SK-N-SH (cell line): ENCODE results near the gene RAP1GAP. TPM values are rescaled to one million over a fixed set of nuclear protein-coding genes. Genes with fewer than 3 reads are reported as not detected.

Experiments
- CTCF ChIA-PET: fragments of 300-600, 350-600 bp; formaldehyde crosslinking; extraction: SDS; loops from one replicate; lab custom pipeline; 2021; lab: Yijun Ruan, JAX
- POLR2A ChIA-PET: fragments of 350-600 bp; sonication (Branson Sonifier 250); formaldehyde crosslinking; extraction: SDS; loops from one replicate; lab custom pipeline; 2020; ENCODE audit warnings: antibody characterized with exemption, inconsistent platforms; lab: Yijun Ruan, JAX
- DNase-seq: peaks from one replicate; pipeline ENCODE4 v3.0.0; 2012
- H2AFZ ChIP-seq: fragments of 200-600 bp; sonication (generic); 2 replicates; pipeline ENCODE4 v1.8.1; 2016; ENCODE audit warnings: antibody characterized with exemption, mild to moderate bottlenecking, low read depth
- H3F3A ChIP-seq: fragments of 200-600 bp; sonication (generic); replicated peaks from 2 replicates; pipeline ENCODE3; 2016; ENCODE audit warnings: antibody characterized with exemption, mild to moderate bottlenecking; ENCODE audit not compliant: insufficient read depth
- H3K27ac ChIP-seq, 2 experiments: fragments of 200-500 bp in 1 of 2; fragments of 200-600 bp in 1 of 2; sonication (Bioruptor generic) in 1 of 2; sonication (generic), shearing (Covaris generic) in 1 of 2; 2 replicates each; pipeline versions ENCODE4 v1.5.1 to v1.6.1; 2014 to 2016; ENCODE audit warnings: low read depth in 2 of 2, inconsistent platforms in 1 of 2, low read length in 1 of 2, mild to moderate bottlenecking in 1 of 2, mixed read lengths in 1 of 2
- H3K27me3 ChIP-seq: fragments of 200-600 bp; sonication (generic), shearing (Covaris generic); 2 replicates; pipeline ENCODE4 v1.6.1; 2016; ENCODE audit warnings: mixed run types; ENCODE audit not compliant: insufficient read depth
- H3K36me3 ChIP-seq, 2 experiments: fragments of 200-500 bp in 1 of 2; fragments of 200-600 bp in 1 of 2; sonication (Bioruptor generic) in 1 of 2; sonication (generic) in 1 of 2; replicated peaks in 1 of 2; 2 replicates each; pipeline versions ENCODE3 to v1.5.1; 2014 to 2016; ENCODE audit warnings: low read length in 1 of 2, mild to moderate bottlenecking in 1 of 2; ENCODE audit not compliant: insufficient read depth in 2 of 2, control insufficient read depth in 1 of 2
- H3K4me1 ChIP-seq, 2 experiments: fragments of 200-500 bp in 1 of 2; fragments of 200-600 bp in 1 of 2; sonication (Bioruptor generic) in 1 of 2; sonication (generic), shearing (Covaris generic) in 1 of 2; 2 replicates each; pipeline versions ENCODE4 v1.5.1 to v1.6.1; 2014 to 2016; ENCODE audit warnings: low read depth in 1 of 2, low read length in 1 of 2, mixed run types in 1 of 2; ENCODE audit not compliant: insufficient read depth in 2 of 2, control insufficient read depth in 1 of 2
- H3K4me2 ChIP-seq: fragments of 200-600 bp; sonication (generic), shearing (Covaris generic); 2 replicates; pipeline ENCODE4 v1.6.1; 2017; ENCODE audit warnings: mixed run types
- H3K4me3 ChIP-seq, 2 experiments: fragments of 200-500 bp in 1 of 2; fragments of 200-600 bp in 1 of 2; sonication (Bioruptor generic) in 1 of 2; sonication (generic), shearing (Covaris generic) in 1 of 2; 2 replicates each; pipeline versions ENCODE4 v1.5.1 to v1.8.1; 2014 to 2016; ENCODE audit warnings: low read depth in 2 of 2, inconsistent platforms in 1 of 2, low read length in 1 of 2, mild to moderate bottlenecking in 1 of 2, mixed read lengths in 1 of 2, moderate library complexity in 1 of 2
- H3K79me2 ChIP-seq: fragments of 200-600 bp; sonication (generic); 2 replicates; pipeline ENCODE4 v1.8.1; 2017; ENCODE audit warnings: mild to moderate bottlenecking; ENCODE audit not compliant: insufficient read depth
- H3K9ac ChIP-seq: fragments of 200-600 bp; sonication (generic); 2 replicates; pipeline ENCODE4 v1.6.1; 2017; ENCODE audit warnings: mixed run types
- H3K9me2 ChIP-seq: fragments of 200-600 bp; sonication (generic); 2 replicates; pipeline ENCODE4 v1.6.1; 2017; ENCODE audit warnings: mixed run types
- H3K9me3 ChIP-seq: fragments of 200-600 bp; sonication (generic); 2 replicates; pipeline ENCODE4 v1.6.1; 2017; ENCODE audit warnings: mixed run types, mild to moderate bottlenecking, moderate library complexity
- H4K20me1 ChIP-seq: fragments of 200-600 bp; sonication (generic); 2 replicates; pipeline ENCODE4 v1.6.1; 2017; ENCODE audit warnings: mild to moderate bottlenecking, mixed run types; ENCODE audit not compliant: insufficient read depth
- ELF1 ChIP-seq: IDR thresholded peaks from 2 replicates; pipeline ENCODE4 v1.4.0; 2012
- EP300 ChIP-seq, 2 experiments: IDR thresholded peaks; 2 replicates each; pipeline versions ENCODE4 v1.4.0 to v1.6.1; 2012; ENCODE audit warnings: borderline replicate concordance in 1 of 2, low read depth in 1 of 2, low read length in 1 of 2
- GABPA ChIP-seq: IDR thresholded peaks from 2 replicates; pipeline ENCODE4 v1.4.0; 2012; ENCODE audit warnings: low read depth, mild to moderate bottlenecking
- MAX ChIP-seq: IDR thresholded peaks from 2 replicates; pipeline ENCODE4 v1.4.0; 2012; ENCODE audit warnings: low read depth
- MXI1 ChIP-seq: IDR thresholded peaks from 2 replicates; pipeline ENCODE4 v1.6.1; 2012; ENCODE audit warnings: mild to moderate bottlenecking, low read depth, low read length, improper control_type of control experiment
- POLR2AphosphoS5 ChIP-seq: IDR thresholded peaks from 2 replicates; pipeline ENCODE4 v1.6.1; 2012; ENCODE audit warnings: low read depth, low read length
- RFX5 ChIP-seq: IDR thresholded peaks from 2 replicates; pipeline ENCODE4 v1.6.1; 2012; ENCODE audit warnings: mild to moderate bottlenecking, improper control_type of control experiment, low read length
- RXRA ChIP-seq: IDR thresholded peaks from 2 replicates; pipeline ENCODE4 v1.4.0; 2012; ENCODE audit warnings: low read depth, mild to moderate bottlenecking, borderline replicate concordance
- SMC3 ChIP-seq: IDR thresholded peaks from 2 replicates; pipeline ENCODE4 v1.6.1; 2012; ENCODE audit warnings: low read depth, low read length, improper control_type of control experiment
- TAF1 ChIP-seq: IDR thresholded peaks from 2 replicates; pipeline ENCODE4 v1.6.1; 2012; ENCODE audit warnings: low read depth, mild to moderate bottlenecking, low read length, moderate library complexity, borderline replicate concordance
- TCF12 ChIP-seq: IDR thresholded peaks from 2 replicates; pipeline ENCODE4 v1.4.0; 2012
- TEAD4 ChIP-seq: IDR thresholded peaks from 2 replicates; pipeline ENCODE4 v1.4.0; 2012; ENCODE audit warnings: mild to moderate bottlenecking, borderline replicate concordance; ENCODE audit not compliant: insufficient read depth
- YY1 ChIP-seq: IDR thresholded peaks from 2 replicates; pipeline ENCODE4 v1.4.0; 2012; ENCODE audit warnings: low read depth, mild to moderate bottlenecking
- ZBTB33 ChIP-seq: IDR thresholded peaks from 2 replicates; pipeline ENCODE4 v1.4.0; 2012; ENCODE audit warnings: low read depth, borderline replicate concordance
- WGBS: methylation state at CpG from one replicate; pipeline ENCODE4 v1.1.6; 2017; ENCODE audit warnings: low lambda C conversion rate; 5-methylcytosine and 5-hydroxymethylcytosine counted together
- polyA plus RNA-seq, 3 experiments: library from polyadenylated mRNA; depleted of rRNA; stranded (reverse); fragments of >200 nt; gene quantifications; 2 replicates each; pipeline ENCODE4 v1.2.3, GENCODE V29; 2012
- TF ChIP-seq, protein P1 (sequence below): IDR thresholded peaks from 2 replicates; pipeline ENCODE4 v1.6.1; 2012; ENCODE audit warnings: mild to moderate bottlenecking, low read depth, low read length, moderate library complexity
- TF ChIP-seq, protein P2 (sequence below): fragments of 150-350 bp; IDR thresholded peaks from 2 replicates; pipeline ENCODE4 v1.6.1; 2017; ENCODE audit warnings: antibody characterized with exemption, low read length, low read depth, borderline replicate concordance

Gene RAP1GAP
- polyA plus RNA-seq, 1 of the 3 experiments (the other 2 are of a cell fraction) = 0.99 TPM

GRCh38 chr1:21689661-21690372, 20.7 kb upstream of the RAP1GAP start:
- CTCF ChIA-PET = interaction anchor here (0.6 to 1.1 kb wide), 3 partner anchors 13 to 193 kb away, joined by 3 read pairs; no protein-coding TSS in a partner anchor
- no peak for DNase-seq

DNA sequence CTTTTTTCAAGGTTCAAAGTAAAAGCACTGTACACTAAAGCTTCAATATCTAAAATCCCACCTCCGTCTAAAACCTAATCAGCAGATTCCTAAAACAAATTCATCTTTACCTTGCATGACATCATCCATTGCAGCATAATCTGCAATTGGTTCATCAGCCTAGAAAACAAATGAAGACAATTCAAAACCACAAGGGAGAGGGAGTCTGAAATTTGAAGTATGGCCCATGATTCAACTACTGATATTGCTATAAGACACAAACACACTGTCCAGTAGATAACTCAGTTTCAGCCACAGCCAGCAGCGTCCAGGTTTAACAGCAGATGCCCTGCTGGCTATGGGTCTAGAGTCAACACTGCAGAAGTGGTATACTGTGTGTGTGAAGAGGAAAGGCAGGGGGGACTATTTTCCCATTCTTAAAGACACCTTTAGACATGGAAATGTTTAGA, 17.9 kb upstream of the RAP1GAP start:
- Histone ChIP-seq H3K4me2 (no peak overlapping the region), H2AFZ (no peak overlapping the region), H3K4me1 (no peaks in the 10 kb centered on the region), H3K27ac (no peak overlapping the region), H3K36me3 (peaks cover 34 to 76% of the 10 kb centered on the region in 2 experiments), H4K20me1 (no peaks in the 10 kb centered on the region), H3K9me3 (no peaks in the 10 kb centered on the region), H3K9ac (no peak overlapping the region), H3K27me3 (no peaks in the 10 kb centered on the region), H3K79me2 (no peaks in the 10 kb centered on the region), H3K4me3 (no peak overlapping the region), H3F3A (no peaks in the 10 kb centered on the region), H3K9me2 (no peaks in the 10 kb centered on the region)
- DNase-seq = no peak
- WGBS = 98% methylated on average over 2 of the region's 2 CpGs
- POLR2A ChIA-PET = no interaction called here
- CTCF ChIA-PET = interaction anchor here (1.0 kb wide), 2 partner anchors 33 to 88 kb away, joined by 3 read pairs; no protein-coding TSS in a partner anchor
- TF ChIP-seq ELF1 = no peak
- no peak for TF ChIP-seq TAF1
- TF ChIP-seq, protein P1, sequence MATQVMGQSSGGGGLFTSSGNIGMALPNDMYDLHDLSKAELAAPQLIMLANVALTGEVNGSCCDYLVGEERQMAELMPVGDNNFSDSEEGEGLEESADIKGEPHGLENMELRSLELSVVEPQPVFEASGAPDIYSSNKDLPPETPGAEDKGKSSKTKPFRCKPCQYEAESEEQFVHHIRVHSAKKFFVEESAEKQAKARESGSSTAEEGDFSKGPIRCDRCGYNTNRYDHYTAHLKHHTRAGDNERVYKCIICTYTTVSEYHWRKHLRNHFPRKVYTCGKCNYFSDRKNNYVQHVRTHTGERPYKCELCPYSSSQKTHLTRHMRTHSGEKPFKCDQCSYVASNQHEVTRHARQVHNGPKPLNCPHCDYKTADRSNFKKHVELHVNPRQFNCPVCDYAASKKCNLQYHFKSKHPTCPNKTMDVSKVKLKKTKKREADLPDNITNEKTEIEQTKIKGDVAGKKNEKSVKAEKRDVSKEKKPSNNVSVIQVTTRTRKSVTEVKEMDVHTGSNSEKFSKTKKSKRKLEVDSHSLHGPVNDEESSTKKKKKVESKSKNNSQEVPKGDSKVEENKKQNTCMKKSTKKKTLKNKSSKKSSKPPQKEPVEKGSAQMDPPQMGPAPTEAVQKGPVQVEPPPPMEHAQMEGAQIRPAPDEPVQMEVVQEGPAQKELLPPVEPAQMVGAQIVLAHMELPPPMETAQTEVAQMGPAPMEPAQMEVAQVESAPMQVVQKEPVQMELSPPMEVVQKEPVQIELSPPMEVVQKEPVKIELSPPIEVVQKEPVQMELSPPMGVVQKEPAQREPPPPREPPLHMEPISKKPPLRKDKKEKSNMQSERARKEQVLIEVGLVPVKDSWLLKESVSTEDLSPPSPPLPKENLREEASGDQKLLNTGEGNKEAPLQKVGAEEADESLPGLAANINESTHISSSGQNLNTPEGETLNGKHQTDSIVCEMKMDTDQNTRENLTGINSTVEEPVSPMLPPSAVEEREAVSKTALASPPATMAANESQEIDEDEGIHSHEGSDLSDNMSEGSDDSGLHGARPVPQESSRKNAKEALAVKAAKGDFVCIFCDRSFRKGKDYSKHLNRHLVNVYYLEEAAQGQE = no peak
- TF ChIP-seq EP300 (IDR thresholded peaks at IDR 0.05; ENCODE audit: borderline replicate concordance in 1 of 2, low read depth in 1 of 2, low read length in 1 of 2) = no peak
- TF ChIP-seq RFX5 = no peak
- TF ChIP-seq YY1 = no peak
- TF ChIP-seq POLR2AphosphoS5 = no peak

More at GRCh38 chr1:21689661-21690372, 20.7 kb upstream of the RAP1GAP start:
- no peaks in the 10 kb centered on the region for H3K9me2 ChIP-seq
- no peak overlapping the region for H2AFZ ChIP-seq
- H3K27me3 ChIP-seq = no peaks in the 10 kb centered on the region
- H3K4me1 ChIP-seq = no peaks in the 10 kb centered on the region
- WGBS = 96% methylated on average over 6 of the region's 6 CpGs
- H3K27ac ChIP-seq = no peak overlapping the region
- H3K4me3 ChIP-seq = no peak overlapping the region
- no peaks in the 10 kb centered on the region for H3F3A ChIP-seq
- no peak overlapping the region for H3K9ac ChIP-seq
- no peaks in the 10 kb centered on the region for H4K20me1 ChIP-seq
- H3K4me2 ChIP-seq = no peak overlapping the region
- no peak for TF ChIP-seq GABPA
- no peak for TF ChIP-seq MXI1
- no peak for TF ChIP-seq TAF1
- no peak for TF ChIP-seq MAX
- TF ChIP-seq, protein P2, sequence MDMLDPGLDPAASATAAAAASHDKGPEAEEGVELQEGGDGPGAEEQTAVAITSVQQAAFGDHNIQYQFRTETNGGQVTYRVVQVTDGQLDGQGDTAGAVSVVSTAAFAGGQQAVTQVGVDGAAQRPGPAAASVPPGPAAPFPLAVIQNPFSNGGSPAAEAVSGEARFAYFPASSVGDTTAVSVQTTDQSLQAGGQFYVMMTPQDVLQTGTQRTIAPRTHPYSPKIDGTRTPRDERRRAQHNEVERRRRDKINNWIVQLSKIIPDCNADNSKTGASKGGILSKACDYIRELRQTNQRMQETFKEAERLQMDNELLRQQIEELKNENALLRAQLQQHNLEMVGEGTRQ = no peak
- no peak for TF ChIP-seq RXRA
- TF ChIP-seq ZBTB33 = no peak
- no peak for TF ChIP-seq TEAD4
- TF ChIP-seq POLR2AphosphoS5 = no peak
- TF ChIP-seq TCF12 = no peak
- no peak for TF ChIP-seq SMC3
- TF ChIP-seq, all 33 proteins: peak for 0
- Histone ChIP-seq H3K79me2 (peaks cover 4% of the 10 kb centered on the region; the same call in 1 of the 2 replicates), H3K36me3 (peaks cover 54 to 81% of the 10 kb centered on the region in 2 experiments), H3K9me3 (no peaks in the 10 kb centered on the region)
- POLR2A ChIA-PET = no interaction called here
